Mesenchymal stem cell (in vitro differentiated cells and primary cell): ENCODE measurements around the gene SLC25A13.
A peak's percentile ranks its signal among the peaks of the same experiment; 100 is the strongest.

ENCODE experiments used
- DNase-seq: peaks from one replicate; pipeline ENCODE4 v3.0.0-alpha.2; 2013
- H2AFZ ChIP-seq: one replicate; pipeline ENCODE4 v1.6.1; 2013; ENCODE audit warnings: low read depth, mild to moderate bottlenecking, control low read depth, inconsistent platforms, low read length, moderate library complexity
- H2AK5ac ChIP-seq: 2 replicates; pipeline ENCODE4 v1.6.1; 2013; ENCODE audit warnings: low read length, moderate library complexity, mild to moderate bottlenecking, inconsistent platforms; ENCODE audit not compliant: severe bottlenecking
- H2BK120ac ChIP-seq: one replicate; pipeline ENCODE4 v1.6.1; 2013; ENCODE audit warnings: low read depth, mild to moderate bottlenecking, inconsistent platforms, low read length, moderate library complexity
- H2BK12ac ChIP-seq, 2 experiments: one replicate each; pipeline ENCODE4 v1.6.1; 2013; ENCODE audit warnings: inconsistent platforms in 2 of 2, low read length in 2 of 2, mild to moderate bottlenecking in 2 of 2, moderate library complexity in 2 of 2, control low read depth in 1 of 2
- H2BK15ac ChIP-seq: one replicate; pipeline ENCODE4 v1.6.1; 2013; ENCODE audit warnings: mild to moderate bottlenecking, low read depth, inconsistent platforms; ENCODE audit not compliant: poor library complexity, severe bottlenecking
- H2BK5ac ChIP-seq: 2 replicates; pipeline ENCODE4 v1.6.1; 2013; ENCODE audit warnings: low read depth, mild to moderate bottlenecking, low read length, control low read depth, inconsistent platforms; ENCODE audit not compliant: poor library complexity, severe bottlenecking
- H3K14ac ChIP-seq, 2 experiments: one replicate each; pipeline ENCODE4 v1.6.1; 2013; ENCODE audit warnings: inconsistent platforms in 2 of 2, low read length in 2 of 2, control low read depth in 1 of 2, mild to moderate bottlenecking in 1 of 2, moderate library complexity in 1 of 2
- H3K18ac ChIP-seq, 2 experiments: one replicate each; pipeline ENCODE4 v1.6.1; 2013; ENCODE audit warnings: inconsistent platforms in 2 of 2, low read length in 2 of 2, control low read depth in 1 of 2, low read depth in 1 of 2, mild to moderate bottlenecking in 1 of 2
- H3K23ac ChIP-seq, 2 experiments: one replicate each; pipeline ENCODE4 v1.6.1; 2013; ENCODE audit warnings: inconsistent platforms in 2 of 2, low read length in 2 of 2, mild to moderate bottlenecking in 2 of 2, moderate library complexity in 2 of 2, control low read depth in 1 of 2
- H3K27ac ChIP-seq: 2 replicates; pipeline ENCODE4 v1.5.1; 2013; ENCODE audit warnings: mild to moderate bottlenecking, moderate library complexity, low read length, control low read depth, inconsistent platforms; ENCODE audit not compliant: poor library complexity, severe bottlenecking
- H3K27me3 ChIP-seq, 2 experiments: 2 replicates each; pipeline versions ENCODE4 v1.6.1 to v1.7.0; 2013; ENCODE audit warnings: low read length in 2 of 2, mild to moderate bottlenecking in 2 of 2, moderate library complexity in 2 of 2, control low read depth in 1 of 2, inconsistent platforms in 1 of 2; ENCODE audit not compliant: control insufficient read depth in 1 of 2, insufficient read depth in 1 of 2
- H3K36me3 ChIP-seq, 2 experiments: 2 replicates each; pipeline versions ENCODE4 v1.6.1 to v1.7.0; 2013; ENCODE audit warnings: low read length in 2 of 2, control low read depth in 1 of 2, inconsistent platforms in 1 of 2, low read depth in 1 of 2, mild to moderate bottlenecking in 1 of 2; ENCODE audit not compliant: insufficient read depth in 2 of 2, control insufficient read depth in 1 of 2
- H3K4ac ChIP-seq, 2 experiments: one replicate each; pipeline ENCODE4 v1.6.1; 2013; ENCODE audit warnings: inconsistent platforms in 2 of 2, low read length in 2 of 2, mild to moderate bottlenecking in 2 of 2, moderate library complexity in 2 of 2, control low read depth in 1 of 2, low read depth in 1 of 2
- H3K4me1 ChIP-seq: 2 replicates; pipeline ENCODE4 v1.6.1; 2013; ENCODE audit warnings: low read depth, low read length, control low read depth; ENCODE audit not compliant: control insufficient read depth, insufficient read depth
- H3K4me2 ChIP-seq: 2 replicates; pipeline ENCODE4 v1.6.1; 2013; ENCODE audit warnings: low read length, mild to moderate bottlenecking, inconsistent platforms; ENCODE audit not compliant: poor library complexity, severe bottlenecking
- H3K4me3 ChIP-seq, 2 experiments: 2 replicates each; pipeline versions ENCODE4 v1.5.1 to v1.7.0; 2013; ENCODE audit warnings: low read length in 2 of 2, mild to moderate bottlenecking in 2 of 2, control low read depth in 1 of 2, low read depth in 1 of 2; ENCODE audit not compliant: insufficient read depth in 1 of 2
- H3K79me1 ChIP-seq: replicated peaks from 2 replicates; pipeline ENCODE4 v1.6.1; 2013; ENCODE audit warnings: mild to moderate bottlenecking, control low read depth, low read length, inconsistent platforms; ENCODE audit not compliant: poor library complexity, severe bottlenecking
- H3K9ac ChIP-seq: 2 replicates; pipeline ENCODE4 v1.7.0; 2013; ENCODE audit warnings: mild to moderate bottlenecking, low read length, moderate library complexity
- H3K9me3 ChIP-seq: 2 replicates; pipeline ENCODE4 v1.7.0; 2013; ENCODE audit warnings: mild to moderate bottlenecking, low read length; ENCODE audit not compliant: control insufficient read depth
- H4K8ac ChIP-seq: one replicate; pipeline ENCODE4 v1.6.1; 2013; ENCODE audit warnings: inconsistent platforms, mild to moderate bottlenecking, low read length, moderate library complexity
- H4K91ac ChIP-seq: one replicate; pipeline ENCODE4 v1.6.1; 2013; ENCODE audit warnings: mild to moderate bottlenecking, low read length, inconsistent platforms
- WGBS: methylation state at CpG from one replicate; pipeline ENCODE4 v1.1.7; 2013; ENCODE audit warnings: mixed read lengths; 5-methylcytosine and 5-hydroxymethylcytosine counted together

The SLC25A13 gene

GRCh38 chr7:96337519-96337918, 15.6 kb upstream of the SLC25A13 start:
- no peak overlapping the region for H3K27ac ChIP-seq
- no peak overlapping the region for H4K8ac ChIP-seq
- H3K14ac ChIP-seq: no peak overlapping the region
- H3K4ac ChIP-seq: no peak overlapping the region
- no peaks in the 10 kb centered on the region for H3K79me1 ChIP-seq
- no peaks in the 10 kb centered on the region for H3K9me3 ChIP-seq
- no peaks in the 10 kb centered on the region for H3K36me3 ChIP-seq
- no peak overlapping the region for H3K23ac ChIP-seq
- H2BK15ac ChIP-seq: no peak overlapping the region
- no peak overlapping the region for H3K18ac ChIP-seq
- DNase-seq: no peak
- no peak overlapping the region for H3K4me3 ChIP-seq
- no peak overlapping the region for H2BK120ac ChIP-seq
- no peak overlapping the region for H4K91ac ChIP-seq
- H3K27me3 ChIP-seq: no peaks in the 10 kb centered on the region
- no peak overlapping the region for H2AK5ac ChIP-seq
- no peaks in the 10 kb centered on the region for H3K4me1 ChIP-seq
- H3K9ac ChIP-seq: no peak overlapping the region
- no peak overlapping the region for H2BK5ac ChIP-seq
- H3K4me2 ChIP-seq: no peak overlapping the region
- no peak overlapping the region for H2AFZ ChIP-seq
- no peak overlapping the region for H2BK12ac ChIP-seq

GRCh38 chr7:96332325-96332724, 10.4 kb upstream of the SLC25A13 start:
- Histone ChIP-seq H4K91ac (no peak overlapping the region), H2BK15ac (no peak overlapping the region), H3K36me3 (no peaks in the 10 kb centered on the region), H3K4me1 (no peaks in the 10 kb centered on the region), H3K18ac (no peak overlapping the region), H3K79me1 (no peaks in the 10 kb centered on the region), H3K4ac (no peak overlapping the region), H3K4me3 (no peak overlapping the region), H2BK5ac (no peak overlapping the region), H2AFZ (no peak overlapping the region), H3K27ac (no peak overlapping the region), H3K27me3 (no peaks in the 10 kb centered on the region), H2BK12ac (no peak overlapping the region), H4K8ac (no peak overlapping the region), H3K4me2 (no peak overlapping the region), H3K9ac (no peak overlapping the region), H3K9me3 (no peaks in the 10 kb centered on the region), H2AK5ac (no peak overlapping the region), H3K14ac (no peak overlapping the region), H2BK120ac (no peak overlapping the region), H3K23ac (no peak overlapping the region)
- no peak for DNase-seq
- WGBS: 92% methylated on average over 3 of the region's 3 CpGs

- Histone ChIP-seq H3K9ac (no peak overlapping the region), H2AFZ (no peak overlapping the region), H3K27me3 (no peaks in the 10 kb centered on the region), H2BK12ac (no peak overlapping the region), H2BK15ac (no peak overlapping the region), H3K27ac (no peak overlapping the region), H3K4ac (no peak overlapping the region), H3K4me2 (no peak overlapping the region), H3K14ac (no peak overlapping the region), H3K18ac (no peak overlapping the region), H3K4me1 (no peaks in the 10 kb centered on the region), H2BK5ac (no peak overlapping the region), H2BK120ac (no peak overlapping the region), H3K4me3 (no peak overlapping the region), H3K36me3 (no peaks in the 10 kb centered on the region), H2AK5ac (no peak overlapping the region), H4K8ac (no peak overlapping the region), H3K79me1 (no peaks in the 10 kb centered on the region), H4K91ac (no peak overlapping the region), H3K23ac (no peak overlapping the region), H3K9me3 (no peaks in the 10 kb centered on the region)
- WGBS: 100% methylated on average over 3 of the region's 3 CpGs
- no peak for DNase-seq
Measured at GRCh38 chr7:96331775-96332174, 9.9 kb upstream of the SLC25A13 start.

DNA sequence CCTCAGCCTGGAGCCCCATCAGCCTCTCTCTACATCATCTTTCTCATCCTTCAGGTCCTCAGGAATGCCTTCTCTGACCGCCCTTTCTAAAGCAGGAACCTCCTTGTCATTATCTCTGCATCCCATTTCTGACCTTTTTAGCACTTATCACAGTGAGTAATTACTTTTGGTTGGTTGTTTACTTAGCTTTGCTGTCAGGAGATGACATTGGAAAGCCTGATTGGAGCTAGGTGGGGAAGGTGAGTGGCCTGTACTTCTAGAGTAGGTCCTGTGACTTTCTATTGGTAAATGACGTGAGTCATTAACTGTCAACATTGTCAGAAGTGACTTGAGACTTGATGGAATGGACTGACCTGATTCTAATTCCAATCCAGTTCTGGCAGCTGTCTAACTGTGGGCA, 9.3 kb upstream of the SLC25A13 start:
- no peaks in the 10 kb centered on the region for H3K36me3 ChIP-seq
- no peak overlapping the region for H2AFZ ChIP-seq
- peak overlapping the region in 1 of 2 experiments; percentile 19 for H2BK12ac ChIP-seq
- H3K23ac ChIP-seq: no peak overlapping the region
- H3K4ac ChIP-seq: no peak overlapping the region
- no peak overlapping the region for H3K4me3 ChIP-seq
- H3K27ac ChIP-seq: no peak overlapping the region
- no peaks in the 10 kb centered on the region for H3K27me3 ChIP-seq
- H2AK5ac ChIP-seq: no peak overlapping the region
- H3K4me1 ChIP-seq: no peaks in the 10 kb centered on the region
- 89% methylated on average over 1 of the region's 2 CpGs for WGBS
- H3K4me2 ChIP-seq: no peak overlapping the region
- no peak overlapping the region for H3K18ac ChIP-seq
- H2BK5ac ChIP-seq: no peak overlapping the region
- no peak overlapping the region for H4K91ac ChIP-seq
- H3K14ac ChIP-seq: no peak overlapping the region
- no peak overlapping the region for H2BK15ac ChIP-seq
- no peak overlapping the region for H3K9ac ChIP-seq
- no peak overlapping the region for H4K8ac ChIP-seq
- H3K9me3 ChIP-seq: no peaks in the 10 kb centered on the region
- H2BK120ac ChIP-seq: no peak overlapping the region
- no peak for DNase-seq
- no peaks in the 10 kb centered on the region for H3K79me1 ChIP-seq
